Bronchial epithelial cell (primary cell): ENCODE measurements around the gene CD96. TPM values are rescaled to one million over a fixed set of nuclear protein-coding genes. Genes with fewer than 3 reads are reported as not detected.

ENCODE experiments used
- DNase-seq: peaks from one replicate; pipeline ENCODE4 v3.0.0-alpha.2; 2010; ENCODE audit warnings: low read depth
- FAIRE-seq: peaks from 2 replicates; lab custom pipeline; 2011; peaks lifted over from hg19 to GRCh38; lab: Jason Lieb, UNC
- H3K27me3 ChIP-seq: 2 replicates; pipeline ENCODE4 v1.5.1; 2011; ENCODE audit warnings: low read length; ENCODE audit not compliant: control insufficient read depth, insufficient read depth
- H3K36me3 ChIP-seq: 2 replicates; pipeline ENCODE4 v1.5.1; 2011; ENCODE audit warnings: low read length; ENCODE audit not compliant: control insufficient read depth, insufficient read depth
- H3K4me3 ChIP-seq: 2 replicates; pipeline ENCODE4 v1.5.1; 2011; ENCODE audit warnings: mild to moderate bottlenecking, low read depth, low read length, control low read depth
- total RNA-seq: library from RNA; depleted of rRNA; stranded (reverse); fragments of >200 nt; gene quantifications from 2 replicates; pipeline ENCODE4 v1.2.1, GENCODE V29; 2014
- TF ChIP-seq, protein P1 (sequence below): IDR thresholded peaks from 2 replicates; pipeline ENCODE4 v1.5.1; 2011; ENCODE audit warnings: mild to moderate bottlenecking, moderate library complexity, low read length, control low read depth, inconsistent platforms; ENCODE audit not compliant: insufficient read depth, severe bottlenecking

Gene CD96
- total RNA-seq, 1 donor from 2014 or later: not detected

DNA sequence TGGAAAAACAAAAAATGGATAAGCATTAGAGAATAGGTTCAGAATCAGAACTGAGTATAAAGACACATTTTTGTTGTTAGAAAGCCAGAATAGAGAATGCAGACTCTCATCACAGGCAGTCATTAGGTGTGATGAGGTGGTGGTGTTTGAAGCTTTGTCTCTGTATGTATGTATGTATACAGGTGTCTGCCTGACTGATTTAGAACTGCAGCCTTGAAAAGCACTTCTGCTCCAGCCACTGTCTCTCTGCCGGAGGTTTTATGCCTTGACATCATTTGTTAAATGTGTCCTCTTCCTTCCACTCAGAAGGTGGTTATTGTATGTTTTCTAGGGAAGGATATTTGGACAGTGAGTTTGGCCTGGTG, 133.8 kb downstream of the CD96 start:
- Histone ChIP-seq H3K4me3 (no peak overlapping the region), H3K27me3 (no peaks in the 10 kb centered on the region), H3K36me3 (no peaks in the 10 kb centered on the region)
- DNase-seq: no peak
- TF ChIP-seq, protein P1, sequence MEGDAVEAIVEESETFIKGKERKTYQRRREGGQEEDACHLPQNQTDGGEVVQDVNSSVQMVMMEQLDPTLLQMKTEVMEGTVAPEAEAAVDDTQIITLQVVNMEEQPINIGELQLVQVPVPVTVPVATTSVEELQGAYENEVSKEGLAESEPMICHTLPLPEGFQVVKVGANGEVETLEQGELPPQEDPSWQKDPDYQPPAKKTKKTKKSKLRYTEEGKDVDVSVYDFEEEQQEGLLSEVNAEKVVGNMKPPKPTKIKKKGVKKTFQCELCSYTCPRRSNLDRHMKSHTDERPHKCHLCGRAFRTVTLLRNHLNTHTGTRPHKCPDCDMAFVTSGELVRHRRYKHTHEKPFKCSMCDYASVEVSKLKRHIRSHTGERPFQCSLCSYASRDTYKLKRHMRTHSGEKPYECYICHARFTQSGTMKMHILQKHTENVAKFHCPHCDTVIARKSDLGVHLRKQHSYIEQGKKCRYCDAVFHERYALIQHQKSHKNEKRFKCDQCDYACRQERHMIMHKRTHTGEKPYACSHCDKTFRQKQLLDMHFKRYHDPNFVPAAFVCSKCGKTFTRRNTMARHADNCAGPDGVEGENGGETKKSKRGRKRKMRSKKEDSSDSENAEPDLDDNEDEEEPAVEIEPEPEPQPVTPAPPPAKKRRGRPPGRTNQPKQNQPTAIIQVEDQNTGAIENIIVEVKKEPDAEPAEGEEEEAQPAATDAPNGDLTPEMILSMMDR: no peak
- no peak for FAIRE-seq

DNA sequence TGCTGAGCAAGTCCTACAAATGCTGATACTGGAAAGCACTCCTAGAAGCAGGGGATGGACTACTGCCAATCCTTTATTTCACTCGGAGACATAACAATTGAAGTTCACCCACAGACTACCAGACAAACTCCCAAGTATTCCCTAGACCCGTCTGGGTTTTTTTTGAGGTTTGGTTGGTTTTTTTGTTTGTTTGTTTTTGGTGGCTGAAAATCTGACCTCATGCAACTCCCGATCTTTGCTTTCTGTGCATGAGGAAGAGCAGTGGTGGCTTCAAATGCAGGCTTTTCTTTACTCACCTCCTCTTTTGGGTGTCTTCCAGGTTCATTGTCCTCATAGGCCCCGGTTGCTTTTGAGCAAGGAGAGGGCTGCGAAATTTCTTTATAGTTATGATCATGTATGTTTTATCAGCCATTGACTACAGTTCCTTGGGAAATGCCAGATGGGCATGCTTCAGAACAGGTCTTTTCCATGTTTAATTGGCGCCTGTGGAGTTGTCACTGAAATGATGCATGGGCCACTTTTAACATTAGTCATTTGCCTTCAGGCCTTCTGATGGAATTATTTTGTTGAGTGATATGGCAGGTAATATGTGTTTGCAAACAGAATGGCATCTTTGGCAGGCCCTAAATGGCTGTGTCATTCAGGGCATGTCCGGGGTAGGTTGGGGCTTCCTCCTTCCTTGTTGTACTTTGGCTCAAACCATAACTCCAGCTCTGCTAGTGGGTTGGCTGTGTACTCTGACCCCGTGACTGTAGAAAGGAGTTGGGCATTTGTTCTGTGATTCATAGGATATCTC, 134.4 kb downstream of the CD96 start:
- no peaks in the 10 kb centered on the region for H3K36me3 ChIP-seq
- TF ChIP-seq, protein P1: no peak
- FAIRE-seq: peak; percentile 93
- no peak overlapping the region for H3K4me3 ChIP-seq
- peak; percentile 99 for DNase-seq
- no peaks in the 10 kb centered on the region for H3K27me3 ChIP-seq

DNA sequence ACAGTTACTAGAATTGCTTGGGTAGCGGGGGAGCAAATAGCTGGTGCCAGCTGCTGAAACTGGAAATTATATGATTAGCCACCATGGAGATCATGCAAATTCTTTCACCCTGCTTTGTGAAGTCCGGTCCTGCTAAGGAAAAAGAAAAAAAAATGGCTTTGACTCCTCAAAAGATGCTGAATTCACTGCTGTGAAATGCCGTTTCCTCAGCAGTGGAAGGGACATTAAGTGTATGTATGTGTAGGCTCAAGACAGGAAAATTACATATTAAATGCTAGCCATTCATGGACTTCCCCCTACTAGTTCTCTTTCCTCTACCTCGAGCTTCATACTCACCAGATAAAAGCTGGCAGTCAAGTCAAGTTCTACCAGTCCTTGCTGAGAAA, 135.0 kb downstream of the CD96 start:
- H3K4me3 ChIP-seq: no peak overlapping the region
- TF ChIP-seq, protein P1: no peak
- DNase-seq: no peak
- no peak for FAIRE-seq
- H3K27me3 ChIP-seq: no peaks in the 10 kb centered on the region
- H3K36me3 ChIP-seq: no peaks in the 10 kb centered on the region

DNA sequence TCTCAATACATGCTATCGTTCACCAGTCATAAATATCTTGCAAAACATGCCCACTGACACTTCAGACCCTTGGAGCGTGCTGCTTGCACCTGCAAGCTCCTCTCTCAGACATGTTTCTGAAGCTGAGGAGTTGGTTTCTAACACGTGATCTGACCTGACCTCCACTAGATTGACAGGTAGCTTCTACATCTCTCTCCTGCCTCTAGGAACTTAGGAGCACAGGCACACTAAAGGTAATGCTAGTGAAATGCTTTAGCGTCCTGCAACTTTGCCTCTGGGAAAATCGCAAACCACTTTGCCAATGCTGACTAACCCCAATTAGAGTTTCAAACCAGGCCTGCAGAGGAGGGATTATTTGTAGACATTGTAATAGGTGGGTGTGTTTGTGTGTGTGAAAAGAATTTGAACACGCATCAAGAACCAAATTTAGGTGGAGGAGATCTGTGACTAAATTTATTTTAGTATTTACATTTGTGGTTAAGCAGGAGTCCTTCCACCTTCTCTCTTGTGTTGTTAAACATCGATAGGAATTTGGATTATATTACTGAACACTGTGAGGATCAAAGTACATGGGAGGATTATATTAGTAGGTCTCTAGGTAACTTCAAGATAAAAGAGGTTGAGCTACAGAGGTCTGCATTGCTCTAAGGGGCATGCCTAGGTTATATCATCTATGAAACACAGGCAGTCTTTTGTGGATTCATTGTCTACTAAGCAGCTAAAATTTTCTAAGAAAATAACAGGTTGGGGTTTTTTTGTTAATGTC, 139.8 kb downstream of the CD96 start:
- H3K36me3 ChIP-seq: no peaks in the 10 kb centered on the region
- FAIRE-seq (no peak), DNase-seq (peak; percentile 27)
- no peak overlapping the region for H3K4me3 ChIP-seq
- no peaks in the 10 kb centered on the region for H3K27me3 ChIP-seq
- TF ChIP-seq, protein P1: no peak

DNA sequence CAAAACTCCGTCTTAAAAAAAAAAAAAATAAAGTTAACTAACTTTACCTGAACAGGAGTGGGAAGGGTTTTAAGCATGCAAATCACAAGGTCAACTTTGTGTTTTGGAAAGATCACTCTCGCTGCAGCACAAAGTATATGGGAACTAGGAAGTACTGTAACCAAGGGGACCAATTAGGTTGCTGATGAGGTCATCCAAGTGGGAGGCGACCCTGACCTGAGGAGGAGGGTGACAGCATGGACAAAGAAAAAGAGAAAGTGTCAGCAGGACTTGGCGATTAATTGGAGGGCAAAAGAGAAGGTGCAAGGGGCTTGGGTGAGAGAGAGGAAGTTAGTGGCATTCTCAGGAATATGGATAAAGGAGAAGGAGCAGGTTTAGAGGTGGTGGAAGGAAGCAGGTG, 142.6 kb downstream of the CD96 start:
- TF ChIP-seq, protein P1: no peak
- no peaks in the 10 kb centered on the region for H3K36me3 ChIP-seq
- FAIRE-seq: no peak
- DNase-seq: no peak
- H3K27me3 ChIP-seq: no peaks in the 10 kb centered on the region
- H3K4me3 ChIP-seq: no peak overlapping the region
